Left lung (tissue), 10 donors: ENCODE results near the gene C17orf50. TPM values are rescaled to one million over a fixed set of nuclear protein-coding genes. Genes with fewer than 3 reads are reported as not detected.

Source experiments
- ATAC-seq: fragments of 200-7000 bp; cut with Tn5 transposase; one replicate; pipeline ENCODE4 v1.9.1; 2020; ENCODE audit warnings: moderate library complexity
- DNase-seq, 4 donors: peaks; one replicate each; pipeline ENCODE4 v3.0.0-alpha.2; 2013 to 2020
- H3K27ac ChIP-seq, 2 donors: fragments of 200-600 bp; sonication (generic) in 1 of 2; one replicate each; pipeline versions ENCODE4 v1.5.0 to v1.8.0; 2020 to 2021
- H3K27me3 ChIP-seq, 2 donors: fragments of 200-600 bp; sonication (generic) in 1 of 2; one replicate each; pipeline versions ENCODE4 v1.5.0 to v1.8.0; 2020 to 2021
- H3K36me3 ChIP-seq, 2 donors: fragments of 200-600 bp; sonication (generic) in 1 of 2; one replicate each; pipeline versions ENCODE4 v1.5.0 to v1.8.0; 2020 to 2021
- H3K4me1 ChIP-seq, 2 donors: fragments of 200-600 bp; one replicate each; pipeline ENCODE4 v1.8.0; 2021
- H3K4me3 ChIP-seq, 2 donors: fragments of 200-600 bp; sonication (generic) in 1 of 2; one replicate each; pipeline versions ENCODE4 v1.5.0 to v1.8.0; 2020 to 2021; ENCODE audit warnings: mild to moderate bottlenecking in 1 of 2
- H3K9me3 ChIP-seq, 2 donors: fragments of 200-600 bp; sonication (generic) in 1 of 2; one replicate each; pipeline versions ENCODE4 v1.5.0 to v1.8.0; 2020 to 2021
- CTCF ChIP-seq, 2 donors: fragments of 200-600 bp; sonication (generic) in 1 of 2; IDR thresholded peaks; one replicate each; pipeline versions ENCODE4 v1.5.0 to v1.8.0; 2021; ENCODE audit warnings: antibody characterized with exemption in 2 of 2
- intact Hi-C, 2 donors: fragments of 100-400 bp; cut with DNase I; formaldehyde crosslinking; loops; one replicate each; pipeline versions ENCODE4 v1.11.2 to v1.14.2; 2022
- polyA plus RNA-seq, 6 donors: library from polyadenylated mRNA; unstranded; fragments of 120-200 nt; gene quantifications; one replicate each; pipeline ENCODE4 v1.2.1, GENCODE V29; 2013; ENCODE audit not compliant: insufficient read length in 6 of 6
- total RNA-seq, 2 donors: library from RNA; stranded (reverse); fragmentation: NEBNext Ultra II Directional; extraction: Animal tissue kit (Norgen Biotek cat#: 25700); gene quantifications; one replicate each; pipeline ENCODE4 v1.2.1, GENCODE V29; 2021
- donor health status: DM: no; HTN: yes; CAD: no.
- donor health status: DM: no; HTN: no; CAD: no.

Gene C17orf50
- total and polyA plus RNA-seq, 8 donors: 0.16 to 0.21 (median 0.20) TPM; not detected in 5

GRCh38 chr17:35773129-35773528, 12.4 kb downstream of the C17orf50 start:
- Histone ChIP-seq H3K27ac (peak overlapping the region; percentile 61 to 81), H3K27me3 (no peaks in the 10 kb centered on the region), H3K4me1 (peaks cover 32 to 47% of the 10 kb centered on the region in 2 donors), H3K36me3 (no peaks in the 10 kb centered on the region), H3K4me3 (no peak overlapping the region), H3K9me3 (no peaks in the 10 kb centered on the region)
- intact Hi-C loops: no loop called here
- TF ChIP-seq CTCF (IDR thresholded peaks at IDR 0.05): no peak
- ATAC-seq (no peak), DNase-seq (no peak)

GRCh38 chr17:35773679-35774425, 13.2 kb downstream of the C17orf50 start:
- H3K27ac ChIP-seq: peak overlapping the region; percentile 61 to 81
- no peaks in the 10 kb centered on the region for H3K9me3 ChIP-seq
- ATAC-seq (peak; percentile 86), DNase-seq (peak in 1 of 4 donors; percentile 77)
- no peaks in the 10 kb centered on the region for H3K36me3 ChIP-seq
- no peak overlapping the region for H3K4me3 ChIP-seq
- TF ChIP-seq CTCF (IDR thresholded peaks at IDR 0.05): no peak
- intact Hi-C loops: no loop called here
- peaks cover 39 to 52% of the 10 kb centered on the region in 2 donors for H3K4me1 ChIP-seq
- H3K27me3 ChIP-seq: no peaks in the 10 kb centered on the region

- Histone ChIP-seq H3K27ac (peak overlapping the region; percentile 61 to 81), H3K36me3 (no peaks in the 10 kb centered on the region), H3K27me3 (no peaks in the 10 kb centered on the region), H3K4me1 (peaks cover 43 to 52% of the 10 kb centered on the region in 2 donors), H3K4me3 (no peak overlapping the region), H3K9me3 (no peaks in the 10 kb centered on the region)
- ATAC-seq (peak; percentile 67), DNase-seq (peak in 3 of 4 donors; percentile 56 to 83 (median 72))
- TF ChIP-seq CTCF (IDR thresholded peaks at IDR 0.05): no peak
- intact Hi-C loops: no loop called here
Observed at GRCh38 chr17:35774499-35774898, 13.8 kb downstream of the C17orf50 start.

GRCh38 chr17:35775039-35775438, 14.4 kb downstream of the C17orf50 start:
- ATAC-seq (no peak), DNase-seq (no peak)
- no peak overlapping the region for H3K4me3 ChIP-seq
- no peaks in the 10 kb centered on the region for H3K36me3 ChIP-seq
- H3K9me3 ChIP-seq: no peaks in the 10 kb centered on the region
- no peaks in the 10 kb centered on the region for H3K27me3 ChIP-seq
- peaks cover 43 to 52% of the 10 kb centered on the region in 2 donors for H3K4me1 ChIP-seq
- intact Hi-C loops: no loop called here
- peak overlapping the region; percentile 61 to 81 for H3K27ac ChIP-seq
- TF ChIP-seq CTCF (IDR thresholded peaks at IDR 0.05): no peak

- DNase-seq (no peak), ATAC-seq (no peak)
- no peaks in the 10 kb centered on the region for H3K27me3 ChIP-seq
- intact Hi-C loops: no loop called here
- TF ChIP-seq CTCF (IDR thresholded peaks at IDR 0.05): no peak
- no peaks in the 10 kb centered on the region for H3K36me3 ChIP-seq
- peaks cover 43 to 52% of the 10 kb centered on the region in 2 donors for H3K4me1 ChIP-seq
- H3K27ac ChIP-seq: peak overlapping the region in 1 of 2 donors; percentile 81
- H3K4me3 ChIP-seq: no peak overlapping the region
- H3K9me3 ChIP-seq: no peaks in the 10 kb centered on the region
Observed at GRCh38 chr17:35775583-35775982, 14.9 kb downstream of the C17orf50 start.
